Progenitor cell of endocrine pancreas (in vitro differentiated cells): Measurements from ENCODE around the gene BMS1. TPM values are rescaled to one million over a fixed set of nuclear protein-coding genes. Genes with fewer than 3 reads are reported as not detected.
A peak's percentile ranks its signal among the peaks of the same experiment; 100 is the strongest.
"Not testable (repeated sequence)": the region's sequence is repeated elsewhere in the genome, so short reads cannot be mapped to it uniquely, and the experiment has no call there.

ENCODE experiments used
- DNase-seq: peaks from one replicate; pipeline ENCODE4 v3.0.0; 2021; ENCODE audit warnings: low spot score; ENCODE audit not compliant: unreplicated experiment
- H3K27ac Mint-ChIP-seq: 2 replicates; pipeline ENCODE4 v1.8.0; 2021; ENCODE audit warnings: mild to moderate bottlenecking, moderate library complexity, mixed read lengths
- H3K27me3 Mint-ChIP-seq: 2 replicates; pipeline ENCODE4 v1.8.0; 2021; ENCODE audit warnings: mixed read lengths
- H3K36me3 Mint-ChIP-seq: 2 replicates; pipeline ENCODE4 v1.8.0; 2022; ENCODE audit warnings: mixed read lengths; ENCODE audit not compliant: insufficient read depth
- H3K4me1 Mint-ChIP-seq: 2 replicates; pipeline ENCODE4 v1.8.0; 2021; ENCODE audit warnings: low read depth, mixed read lengths
- H3K4me3 Mint-ChIP-seq: 2 replicates; pipeline ENCODE4 v1.8.0; 2021; ENCODE audit warnings: low read depth, mild to moderate bottlenecking, moderate library complexity, mixed read lengths
- H3K9me3 Mint-ChIP-seq: 2 replicates; pipeline ENCODE4 v1.8.0; 2021; ENCODE audit warnings: low read depth, mixed read lengths
- long read RNA-seq: library from polyadenylated mRNA; unstranded; transcript quantifications from one replicate; pipeline ENCODE4 v2.0.0, GENCODE V29; 2020
- total RNA-seq: library from RNA; stranded (reverse); gene quantifications from 2 replicates; pipeline ENCODE4 v1.2.1, GENCODE V29; 2021
- TF ChIP-seq, protein P1 (sequence below): fragments of 200-600 bp; sonication (generic); IDR thresholded peaks from one replicate; pipeline ENCODE4 v1.5.0; 2021; ENCODE audit warnings: antibody characterized with exemption, mild to moderate bottlenecking; ENCODE audit not compliant: unreplicated experiment

The BMS1 gene, protein sequence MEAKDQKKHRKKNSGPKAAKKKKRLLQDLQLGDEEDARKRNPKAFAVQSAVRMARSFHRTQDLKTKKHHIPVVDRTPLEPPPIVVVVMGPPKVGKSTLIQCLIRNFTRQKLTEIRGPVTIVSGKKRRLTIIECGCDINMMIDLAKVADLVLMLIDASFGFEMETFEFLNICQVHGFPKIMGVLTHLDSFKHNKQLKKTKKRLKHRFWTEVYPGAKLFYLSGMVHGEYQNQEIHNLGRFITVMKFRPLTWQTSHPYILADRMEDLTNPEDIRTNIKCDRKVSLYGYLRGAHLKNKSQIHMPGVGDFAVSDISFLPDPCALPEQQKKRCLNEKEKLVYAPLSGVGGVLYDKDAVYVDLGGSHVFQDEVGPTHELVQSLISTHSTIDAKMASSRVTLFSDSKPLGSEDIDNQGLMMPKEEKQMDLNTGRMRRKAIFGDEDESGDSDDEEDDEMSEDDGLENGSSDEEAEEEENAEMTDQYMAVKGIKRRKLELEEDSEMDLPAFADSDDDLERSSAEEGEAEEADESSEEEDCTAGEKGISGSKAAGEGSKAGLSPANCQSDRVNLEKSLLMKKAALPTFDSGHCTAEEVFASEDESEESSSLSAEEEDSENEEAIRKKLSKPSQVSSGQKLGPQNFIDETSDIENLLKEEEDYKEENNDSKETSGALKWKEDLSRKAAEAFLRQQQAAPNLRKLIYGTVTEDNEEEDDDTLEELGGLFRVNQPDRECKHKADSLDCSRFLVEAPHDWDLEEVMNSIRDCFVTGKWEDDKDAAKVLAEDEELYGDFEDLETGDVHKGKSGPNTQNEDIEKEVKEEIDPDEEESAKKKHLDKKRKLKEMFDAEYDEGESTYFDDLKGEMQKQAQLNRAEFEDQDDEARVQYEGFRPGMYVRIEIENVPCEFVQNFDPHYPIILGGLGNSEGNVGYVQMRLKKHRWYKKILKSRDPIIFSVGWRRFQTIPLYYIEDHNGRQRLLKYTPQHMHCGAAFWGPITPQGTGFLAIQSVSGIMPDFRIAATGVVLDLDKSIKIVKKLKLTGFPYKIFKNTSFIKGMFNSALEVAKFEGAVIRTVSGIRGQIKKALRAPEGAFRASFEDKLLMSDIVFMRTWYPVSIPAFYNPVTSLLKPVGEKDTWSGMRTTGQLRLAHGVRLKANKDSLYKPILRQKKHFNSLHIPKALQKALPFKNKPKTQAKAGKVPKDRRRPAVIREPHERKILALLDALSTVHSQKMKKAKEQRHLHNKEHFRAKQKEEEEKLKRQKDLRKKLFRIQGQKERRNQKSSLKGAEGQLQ
- total RNA-seq = 22.4 and 23.2 TPM in 2 replicates
- long read RNA-seq, full-length matches to known transcripts = 15 of 459 reads
- long read RNA-seq, partial matches to known transcripts = 383 of 459 reads
- long read RNA-seq, other reads (novel, unspliced or antisense) = 61 of 459 reads

DNA sequence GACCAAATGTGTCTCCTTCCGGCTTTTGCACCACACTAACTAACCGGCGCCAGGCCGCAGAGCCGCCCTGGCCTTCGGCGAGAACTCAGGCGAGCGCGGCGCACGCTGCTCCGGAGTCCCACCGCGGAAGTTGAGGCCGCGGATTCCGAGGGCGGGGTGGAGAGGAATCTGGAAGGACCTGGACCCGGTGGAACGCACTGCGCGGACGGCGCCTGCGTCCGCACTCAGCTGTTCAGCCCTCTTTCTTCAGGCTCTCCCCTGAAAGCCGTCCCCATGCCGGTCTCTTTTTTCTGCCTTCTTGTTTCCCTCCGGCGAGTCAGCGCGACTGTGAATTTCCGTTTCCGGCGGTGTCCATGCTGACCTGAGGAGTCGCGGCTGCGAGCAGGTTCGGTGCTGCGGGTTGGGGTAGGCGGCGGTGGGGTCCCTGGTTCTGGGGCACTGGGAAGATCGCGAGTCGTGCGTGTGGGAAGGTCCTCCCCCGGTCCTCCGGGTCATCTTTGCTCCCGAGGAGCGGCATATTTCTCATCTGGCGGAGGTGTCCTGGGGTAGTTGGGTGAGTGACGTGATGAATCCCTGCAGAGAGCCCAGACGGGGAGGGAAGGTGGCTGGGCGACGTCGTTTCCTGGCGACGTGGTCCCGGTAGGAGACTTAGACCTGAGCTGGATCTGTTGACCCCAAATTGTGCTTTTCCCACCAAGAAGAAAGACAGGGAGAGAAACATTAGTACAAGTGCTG is at the start of gene BMS1:
Gene BMS1 (plus strand): TSS at position 350 of the 735 bp plus-strand sequence. CDS start 1,600 bp downstream, outside the sequence.
- Mint-ChIP-seq H3K4me1 (peaks cover 2% of the 10 kb centered on the region), H3K27ac (peak within 1 kb of the TSS; percentile 95), H3K27me3 (peaks cover 32% of the 10 kb centered on the region), H3K9me3 (no peaks in the 10 kb centered on the region), H3K4me3 (peak within 1 kb of the TSS; percentile 98), H3K36me3 (peaks cover 5% of the 10 kb centered on the region)
- TF ChIP-seq, protein P1, sequence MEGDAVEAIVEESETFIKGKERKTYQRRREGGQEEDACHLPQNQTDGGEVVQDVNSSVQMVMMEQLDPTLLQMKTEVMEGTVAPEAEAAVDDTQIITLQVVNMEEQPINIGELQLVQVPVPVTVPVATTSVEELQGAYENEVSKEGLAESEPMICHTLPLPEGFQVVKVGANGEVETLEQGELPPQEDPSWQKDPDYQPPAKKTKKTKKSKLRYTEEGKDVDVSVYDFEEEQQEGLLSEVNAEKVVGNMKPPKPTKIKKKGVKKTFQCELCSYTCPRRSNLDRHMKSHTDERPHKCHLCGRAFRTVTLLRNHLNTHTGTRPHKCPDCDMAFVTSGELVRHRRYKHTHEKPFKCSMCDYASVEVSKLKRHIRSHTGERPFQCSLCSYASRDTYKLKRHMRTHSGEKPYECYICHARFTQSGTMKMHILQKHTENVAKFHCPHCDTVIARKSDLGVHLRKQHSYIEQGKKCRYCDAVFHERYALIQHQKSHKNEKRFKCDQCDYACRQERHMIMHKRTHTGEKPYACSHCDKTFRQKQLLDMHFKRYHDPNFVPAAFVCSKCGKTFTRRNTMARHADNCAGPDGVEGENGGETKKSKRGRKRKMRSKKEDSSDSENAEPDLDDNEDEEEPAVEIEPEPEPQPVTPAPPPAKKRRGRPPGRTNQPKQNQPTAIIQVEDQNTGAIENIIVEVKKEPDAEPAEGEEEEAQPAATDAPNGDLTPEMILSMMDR = no peak
- peak; percentile 75 for DNase-seq

DNA sequence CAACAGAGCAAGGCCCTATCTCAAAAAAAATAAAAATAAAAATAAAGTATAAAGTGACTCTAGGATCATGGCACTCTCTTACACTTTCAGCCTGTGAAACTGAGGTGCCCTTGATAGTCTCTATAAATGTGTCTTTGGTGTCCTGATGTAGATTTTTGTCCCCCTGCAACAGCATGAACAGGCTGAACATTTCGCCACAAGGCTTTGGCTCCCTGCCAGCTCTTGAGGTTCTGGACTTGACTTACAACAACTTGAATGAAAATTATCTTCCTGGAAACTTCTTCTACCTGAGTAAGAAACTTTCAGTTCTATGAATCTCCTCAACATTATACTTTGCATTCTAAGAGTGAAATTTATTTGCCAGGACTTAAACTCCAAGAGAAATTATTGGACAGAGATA is 48.1 kb upstream of the BMS1 start:
- TF ChIP-seq, protein P1 = no peak
- Mint-ChIP-seq H3K4me1 (no peaks in the 10 kb centered on the region), H3K27me3 (no peaks in the 10 kb centered on the region), H3K27ac (no peak overlapping the region), H3K4me3 (no peak overlapping the region), H3K36me3 (peaks cover 2% of the 10 kb centered on the region), H3K9me3 (peaks cover 45% of the 10 kb centered on the region)
- no peak for DNase-seq

DNA sequence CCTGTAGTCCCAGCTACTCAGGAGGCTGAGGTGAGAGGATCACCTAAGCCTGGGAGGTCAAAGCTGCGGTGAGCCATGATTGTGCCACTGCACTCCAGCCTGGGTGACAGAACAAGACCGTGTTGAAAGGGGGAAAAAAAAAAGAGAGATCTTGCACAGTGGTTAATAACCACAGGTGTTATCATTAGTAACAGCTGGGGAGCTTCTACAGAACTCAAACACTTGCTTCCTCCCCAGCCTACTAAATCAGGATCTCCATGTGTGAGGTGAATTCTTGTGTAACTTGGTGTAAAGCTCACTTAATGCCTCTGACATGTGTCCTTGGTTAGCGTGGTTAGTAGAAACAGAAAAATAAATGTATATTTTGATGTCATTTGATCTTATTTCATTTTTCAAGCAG is 43.9 kb upstream of the BMS1 start:
- Mint-ChIP-seq H3K9me3 (peaks cover 46% of the 10 kb centered on the region), H3K36me3 (peaks cover 4% of the 10 kb centered on the region), H3K4me1 (no peaks in the 10 kb centered on the region), H3K27me3 (no peaks in the 10 kb centered on the region), H3K4me3 (no peak overlapping the region), H3K27ac (no peak overlapping the region)
- TF ChIP-seq, protein P1 = no peak
- no peak for DNase-seq

DNA sequence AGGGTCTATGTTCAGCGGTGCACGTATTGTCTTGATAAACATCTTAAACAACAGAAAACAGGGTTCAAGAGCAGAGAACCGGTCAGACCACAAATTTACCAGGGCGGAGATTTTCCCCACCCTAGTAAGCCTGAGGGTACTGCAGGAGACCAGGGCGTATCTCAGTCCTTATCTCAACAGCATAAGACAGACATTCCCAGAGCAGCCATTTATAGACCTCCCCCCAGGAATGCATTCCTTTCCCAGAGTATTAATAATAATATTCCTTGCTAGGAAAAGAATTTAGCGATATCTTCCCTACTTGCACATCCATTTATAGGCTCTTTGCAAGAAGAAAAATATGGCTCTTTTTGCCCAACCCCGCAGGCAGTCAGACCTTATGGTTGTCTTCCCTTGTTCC is 41.1 kb upstream of the BMS1 start:
- peaks cover 42% of the 10 kb centered on the region for H3K9me3 Mint-ChIP-seq
- not testable (repeated sequence) for DNase-seq, H3K36me3 Mint-ChIP-seq, H3K27me3 Mint-ChIP-seq, H3K4me3 Mint-ChIP-seq, H3K27ac Mint-ChIP-seq, H3K4me1 Mint-ChIP-seq

DNA sequence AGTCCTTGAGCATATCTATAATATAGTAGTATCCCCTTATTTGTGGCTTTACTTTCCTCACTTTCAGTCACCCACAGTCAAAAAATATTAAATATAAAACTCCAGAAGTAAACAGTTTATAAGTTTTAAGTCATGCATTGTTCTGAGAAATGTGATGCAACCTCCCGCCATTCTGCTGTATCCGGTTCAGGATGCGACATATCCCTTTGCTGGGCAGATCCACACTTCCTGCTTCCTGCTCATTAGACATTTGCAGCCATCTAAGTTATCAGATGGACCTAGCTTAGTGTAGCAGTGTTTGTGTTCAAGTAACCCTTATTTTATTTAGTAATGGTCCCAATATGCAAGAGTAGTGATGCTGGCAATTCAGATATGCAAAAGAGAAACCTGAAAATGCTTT is 38.9 kb upstream of the BMS1 start:
- no peaks in the 10 kb centered on the region for H3K27me3 Mint-ChIP-seq
- peaks cover 4% of the 10 kb centered on the region for H3K36me3 Mint-ChIP-seq
- H3K4me1 Mint-ChIP-seq = no peaks in the 10 kb centered on the region
- DNase-seq = no peak
- H3K9me3 Mint-ChIP-seq = peaks cover 33% of the 10 kb centered on the region
- no peak overlapping the region for H3K4me3 Mint-ChIP-seq
- no peak overlapping the region for H3K27ac Mint-ChIP-seq
- TF ChIP-seq, protein P1 = no peak
